Measurements from ENCODE around the gene FPGS. TPM values are rescaled to one million over a fixed set of nuclear protein-coding genes. Genes with fewer than 3 reads are reported as not detected.

FPGS gene
- total RNA-seq, 8 experiments from 2014 or later: 13.6 to 55.7 (median 28.6) TPM

DNA sequence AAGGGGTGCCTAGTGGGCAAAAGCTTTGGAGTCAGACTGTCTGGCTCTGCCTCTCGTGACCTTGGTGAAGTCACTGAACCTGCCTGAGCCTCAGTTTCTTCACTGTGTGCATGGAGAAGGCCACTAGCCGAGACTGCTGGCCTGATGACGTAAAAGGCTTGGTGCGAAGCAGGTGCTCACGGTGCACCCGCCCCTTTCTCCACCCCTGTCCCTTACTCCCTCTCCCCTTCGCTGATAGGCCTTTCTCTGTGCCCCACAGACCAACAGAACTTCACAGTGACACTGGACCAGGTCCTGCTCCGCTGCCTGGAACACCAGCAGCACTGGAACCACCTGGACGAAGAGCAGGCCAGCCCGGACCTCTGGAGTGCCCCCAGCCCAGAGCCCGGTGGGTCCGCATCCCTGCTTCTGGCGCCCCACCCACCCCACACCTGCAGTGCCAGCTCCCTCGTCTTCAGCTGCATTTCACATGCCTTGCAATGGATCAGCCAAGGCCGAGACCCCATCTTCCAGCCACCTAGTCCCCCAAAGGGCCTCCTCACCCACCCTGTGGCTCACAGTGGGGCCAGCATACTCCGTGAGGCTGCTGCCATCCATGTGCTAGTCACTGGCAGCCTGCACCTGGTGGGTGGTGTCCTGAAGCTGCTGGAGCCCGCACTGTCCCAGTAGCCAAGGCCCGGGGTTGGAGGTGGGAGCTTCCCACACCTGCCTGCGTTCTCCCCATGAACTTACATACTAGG is 10.4 kb downstream of the FPGS start:
- ATAC-seq (replicated peaks in 6 of 8): no peak
- Histone ChIP-seq H3K4me3 (no peak overlapping the region), H3K27ac (no peak overlapping the region), H3K4me1 (replicated peaks in 1 of 2) (peaks cover 6 to 11% of the 10 kb centered on the region in 2 donors)
- in situ Hi-C loops (cut with MboI; ENCODE audit: low pct_unique_long_range_greater_than_20kb in 2 of 9, low sequenced_read_pairs in 9 of 9, unreplicated experiment in 9 of 9): no loop called here
- 40 to 100% (median 87%) methylated on average over 1 to 3 of the region's 19 CpGs; no CpG with 5 or more reads in 4 of the 10 experiments for WGBS, 10 experiments

- no peak for ATAC-seq (replicated peaks in 6 of 8)
- H3K27ac ChIP-seq: no peak overlapping the region
- no peak overlapping the region for H3K4me3 ChIP-seq
- 60 to 83% (median 63%) methylated on average over 1 to 3 of the region's 9 CpGs; no CpG with 5 or more reads in 5 of the 10 experiments for WGBS, 10 experiments
- H3K4me1 ChIP-seq (replicated peaks in 1 of 2): peaks cover 6 to 11% of the 10 kb centered on the region in 2 donors
- in situ Hi-C loops (cut with MboI; ENCODE audit: low pct_unique_long_range_greater_than_20kb in 2 of 9, low sequenced_read_pairs in 9 of 9, unreplicated experiment in 9 of 9): no loop called here
Observed at GRCh38 chr9:127813686-127814226, 11.1 kb downstream of the FPGS start.

DNA sequence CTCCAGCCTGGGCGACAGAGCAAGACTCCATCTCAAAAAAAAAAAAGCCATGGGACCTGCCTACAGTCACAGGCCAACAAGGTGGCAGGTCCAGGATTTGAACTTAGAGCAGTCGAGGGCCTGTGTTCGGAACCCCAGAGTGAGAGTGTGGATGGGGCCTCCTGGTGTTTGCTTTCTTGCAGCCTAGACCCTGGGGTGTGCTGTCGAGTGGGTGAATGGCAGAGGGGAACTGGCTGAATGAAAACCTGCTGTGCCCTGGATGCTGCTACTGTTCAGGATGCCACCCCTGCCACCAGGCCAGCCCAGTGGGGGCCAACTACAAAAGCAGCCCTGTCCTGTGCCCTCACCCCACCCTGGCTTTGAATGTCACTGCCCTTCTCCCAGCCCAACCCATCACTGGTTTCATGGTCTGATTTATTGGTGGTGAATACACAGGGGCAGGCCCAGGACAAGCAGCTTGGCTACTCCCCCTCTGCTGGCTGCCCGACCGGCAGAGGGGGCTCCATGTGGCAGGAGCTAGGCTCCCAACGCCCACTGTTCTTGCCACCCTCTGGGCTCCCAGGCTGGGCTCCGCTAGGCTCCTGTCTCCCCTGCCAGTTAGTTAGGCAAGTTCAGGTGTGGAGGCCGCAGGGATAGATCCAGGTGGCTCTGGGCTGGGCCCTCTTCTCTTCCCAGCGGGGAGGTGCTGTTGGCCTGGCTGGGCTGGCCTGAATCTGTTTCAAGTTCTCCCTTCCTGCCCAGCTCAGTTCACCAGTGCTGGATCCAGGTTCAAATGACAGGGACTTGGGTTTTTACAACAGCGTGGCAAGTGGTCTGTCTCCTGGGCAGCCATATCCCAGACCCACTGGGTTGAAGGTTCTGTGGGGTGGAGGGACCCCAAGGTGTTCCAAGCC is 12.2 kb downstream of the FPGS start:
- H3K27ac ChIP-seq: no peak overlapping the region
- ATAC-seq (replicated peaks in 6 of 8): peak in 1 of 8 experiments; percentile 8
- WGBS, 10 experiments: 29 to 100% (median 92%) methylated on average over 1 to 2 of the region's 11 CpGs; no CpG with 5 or more reads in 4 of the 10 experiments
- H3K4me3 ChIP-seq: no peak overlapping the region
- in situ Hi-C loops (cut with MboI; ENCODE audit: low pct_unique_long_range_greater_than_20kb in 2 of 9, low sequenced_read_pairs in 9 of 9, unreplicated experiment in 9 of 9): no loop called here
- H3K4me1 ChIP-seq (replicated peaks in 1 of 2): peaks cover 0 to 6% of the 10 kb centered on the region in 2 donors

GRCh38 chr9:127815512-127816361 is 13.1 kb downstream of the FPGS start:
- peak in 2 of 8 experiments; percentile 8 to 11 for ATAC-seq (replicated peaks in 6 of 8)
- H3K4me3 ChIP-seq: no peak overlapping the region
- H3K27ac ChIP-seq: no peak overlapping the region
- H3K4me1 ChIP-seq (replicated peaks in 1 of 2): peaks cover 0 to 3% of the 10 kb centered on the region in 2 donors
- in situ Hi-C loops (cut with MboI; ENCODE audit: low pct_unique_long_range_greater_than_20kb in 2 of 9, low sequenced_read_pairs in 9 of 9, unreplicated experiment in 9 of 9): no loop called here
- 67 to 100% (median 100%) methylated on average over 1 to 3 of the region's 33 CpGs; no CpG with 5 or more reads in 7 of the 10 experiments for WGBS, 10 experiments

DNA sequence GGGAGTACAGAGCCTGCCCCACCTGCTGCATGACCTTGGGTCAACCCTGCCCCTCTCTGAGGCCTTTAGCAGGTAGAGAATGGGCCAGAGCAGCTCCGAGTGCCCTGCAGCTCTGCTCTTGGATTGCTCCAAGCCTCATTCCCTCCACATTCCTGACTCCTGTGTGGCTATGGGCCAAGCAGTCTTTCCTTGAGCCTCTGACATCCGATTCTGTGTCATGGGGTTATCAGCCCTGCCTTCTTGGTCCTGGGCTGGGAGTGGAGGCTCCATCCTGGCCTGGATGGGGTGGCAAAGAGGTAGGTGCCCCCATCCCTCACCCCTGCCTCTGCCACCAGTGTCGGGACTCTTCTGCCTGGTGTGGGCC is 13.7 kb downstream of the FPGS start:
- in situ Hi-C loops (cut with MboI; ENCODE audit: low pct_unique_long_range_greater_than_20kb in 2 of 9, low sequenced_read_pairs in 9 of 9, unreplicated experiment in 9 of 9): no loop called here
- H3K4me1 ChIP-seq (replicated peaks in 1 of 2): peaks cover 0 to 3% of the 10 kb centered on the region in 2 donors
- ATAC-seq (replicated peaks in 6 of 8): no peak
- no peak overlapping the region for H3K4me3 ChIP-seq
- 80 to 100% methylated on average over 1 of the region's 3 CpGs; no CpG with 5 or more reads in 8 of the 10 experiments for WGBS, 10 experiments
- H3K27ac ChIP-seq: no peak overlapping the region

DNA sequence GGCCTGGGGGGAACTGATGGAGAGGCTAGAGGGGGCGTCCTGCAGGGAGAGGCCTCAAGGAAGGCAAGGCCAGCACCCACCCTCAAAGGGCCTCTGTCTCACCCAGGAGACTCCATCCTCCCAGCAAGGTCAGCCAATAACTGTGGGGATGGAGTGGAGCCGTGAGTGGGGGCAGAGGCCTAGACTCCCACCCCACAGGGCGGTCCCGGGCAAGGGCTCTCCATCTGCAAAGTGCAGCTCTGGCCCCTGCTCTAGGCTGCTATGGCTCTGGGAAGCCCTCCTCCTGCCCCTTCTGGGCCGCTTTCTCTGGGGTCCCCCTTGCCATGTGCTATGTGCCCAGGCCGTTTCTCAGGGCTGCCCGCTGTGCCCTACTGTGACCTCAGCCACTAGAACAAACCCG is 14.0 kb downstream of the FPGS start:
- peak in 1 of 8 experiments; percentile 6 for ATAC-seq (replicated peaks in 6 of 8)
- Histone ChIP-seq H3K27ac (no peak overlapping the region), H3K4me1 (replicated peaks in 1 of 2) (peaks cover 0 to 3% of the 10 kb centered on the region in 2 donors), H3K4me3 (no peak overlapping the region)
- in situ Hi-C loops (cut with MboI; ENCODE audit: low pct_unique_long_range_greater_than_20kb in 2 of 9, low sequenced_read_pairs in 9 of 9, unreplicated experiment in 9 of 9): no loop called here
- WGBS, 10 experiments: 100% methylated on average over 1 of the region's 8 CpGs; no CpG with 5 or more reads in 7 of the 10 experiments

DNA sequence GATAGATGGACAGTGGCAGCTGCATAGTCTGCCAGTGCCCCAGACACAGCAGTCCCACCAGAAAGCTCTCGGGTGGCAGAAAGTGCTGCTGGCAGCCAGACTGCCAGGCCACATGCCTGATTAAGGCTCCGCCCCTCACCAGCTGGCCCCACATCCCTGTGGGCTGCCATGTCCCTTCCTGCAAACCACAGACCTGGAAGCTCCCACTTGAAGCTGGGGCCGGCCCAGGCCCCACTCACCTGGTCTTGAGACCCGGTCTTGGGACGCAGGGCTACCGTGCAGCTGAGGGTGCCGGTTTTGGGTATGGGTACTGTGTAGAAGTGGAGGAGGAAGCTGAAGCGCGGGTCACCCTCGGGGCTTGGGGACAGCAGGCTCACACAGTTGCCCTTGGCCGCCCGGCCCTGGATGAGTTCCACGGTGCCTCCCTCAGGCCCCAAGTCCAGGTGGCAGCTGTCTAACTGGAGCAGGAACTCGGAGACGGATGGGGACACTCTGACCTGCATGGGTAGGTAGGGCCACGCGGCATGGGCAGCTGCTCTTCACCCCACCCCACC is 15.3 kb downstream of the FPGS start:
- Histone ChIP-seq H3K4me3 (no peak overlapping the region), H3K27ac (no peak overlapping the region), H3K4me1 (replicated peaks in 1 of 2) (peaks cover 0 to 3% of the 10 kb centered on the region in 2 donors)
- 83 to 100% (median 98%) methylated on average over 1 to 6 of the region's 17 CpGs; no CpG with 5 or more reads in 6 of the 10 experiments for WGBS, 10 experiments
- ATAC-seq (replicated peaks in 6 of 8): peak in 4 of 8 experiments; percentile 6 to 44 (median 20)
- in situ Hi-C loops (cut with MboI; ENCODE audit: low pct_unique_long_range_greater_than_20kb in 2 of 9, low sequenced_read_pairs in 9 of 9, unreplicated experiment in 9 of 9): no loop called here

- Histone ChIP-seq H3K4me1 (replicated peaks in 1 of 2) (peaks cover 0 to 3% of the 10 kb centered on the region in 2 donors), H3K4me3 (no peak overlapping the region), H3K27ac (no peak overlapping the region)
- ATAC-seq (replicated peaks in 6 of 8): no peak
- WGBS, 10 experiments: 70 to 100% (median 100%) methylated on average over 1 to 3 of the region's 11 CpGs; no CpG with 5 or more reads in 6 of the 10 experiments
- in situ Hi-C loops (cut with MboI; ENCODE audit: low pct_unique_long_range_greater_than_20kb in 2 of 9, low sequenced_read_pairs in 9 of 9, unreplicated experiment in 9 of 9): no loop called here
Observed at GRCh38 chr9:127818574-127818973, 15.9 kb downstream of the FPGS start.

- no peak overlapping the region for H3K27ac ChIP-seq
- H3K4me1 ChIP-seq (replicated peaks in 1 of 2): peaks cover 0 to 8% of the 10 kb centered on the region in 2 donors
- in situ Hi-C loops (cut with MboI; ENCODE audit: low pct_unique_long_range_greater_than_20kb in 2 of 9, low sequenced_read_pairs in 9 of 9, unreplicated experiment in 9 of 9): no loop called here
- H3K4me3 ChIP-seq: no peak overlapping the region
- WGBS, 10 experiments: 58 to 100% (median 85%) methylated on average over 1 to 4 of the region's 4 CpGs
- no peak for ATAC-seq (replicated peaks in 6 of 8)
Observed at GRCh38 chr9:127822108-127822507, 19.4 kb downstream of the FPGS start.

GRCh38 chr9:127825319-127826051 is 22.8 kb downstream of the FPGS start:
- no peak overlapping the region for H3K27ac ChIP-seq
- peak in 6 of 8 experiments; percentile 47 to 65 (median 56) for ATAC-seq (replicated peaks in 6 of 8)
- H3K4me3 ChIP-seq: no peak overlapping the region
- in situ Hi-C loops (cut with MboI; ENCODE audit: low pct_unique_long_range_greater_than_20kb in 2 of 9, low sequenced_read_pairs in 9 of 9, unreplicated experiment in 9 of 9): no loop called here
- peaks cover 3 to 10% of the 10 kb centered on the region in 2 donors for H3K4me1 ChIP-seq (replicated peaks in 1 of 2)
- WGBS, 10 experiments: 0 to 80% methylated on average over 1 of the region's 42 CpGs; no CpG with 5 or more reads in 8 of the 10 experiments

GRCh38 chr9:127826253-127826913 is 23.7 kb downstream of the FPGS start:
- H3K4me1 ChIP-seq (replicated peaks in 1 of 2): peaks cover 3 to 10% of the 10 kb centered on the region in 2 donors
- ATAC-seq (replicated peaks in 6 of 8): no peak
- no peak overlapping the region for H3K27ac ChIP-seq
- no peak overlapping the region for H3K4me3 ChIP-seq
- WGBS, 10 experiments: 70 to 100% (median 79%) methylated on average over 2 to 4 of the region's 7 CpGs; no CpG with 5 or more reads in 6 of the 10 experiments
- in situ Hi-C loops (cut with MboI; ENCODE audit: low pct_unique_long_range_greater_than_20kb in 2 of 9, low sequenced_read_pairs in 9 of 9, unreplicated experiment in 9 of 9): no loop called here

Data from motor neuron (in vitro differentiated cells).